WTC11 (cell line): Measurements from ENCODE around the gene PLEKHM1. TPM values are rescaled to one million over a fixed set of nuclear protein-coding genes. Genes with fewer than 3 reads are reported as not detected.
"Not testable (repeated sequence)": the region's sequence is repeated elsewhere in the genome, so short reads cannot be mapped to it uniquely, and the experiment has no call there.

Source experiments
- ATAC-seq: fragments of 200-7000 bp; cut with Tn5 transposase; 2 replicates; pipeline ENCODE4 v1.10.0; 2021; ENCODE audit warnings: mild to moderate bottlenecking, moderate library complexity
- CTCF ChIA-PET: fragments of 300-600 bp; sonication (Branson Sonifier 250); formaldehyde crosslinking; loops from one replicate; lab custom pipeline; 2021; ENCODE audit warnings: antibody characterized with exemption; lab: Charles Lee
- POLR2A ChIA-PET: fragments of 350-600 bp; sonication (Branson Sonifier 250); formaldehyde crosslinking; loops from one replicate; lab custom pipeline; 2021; ENCODE audit warnings: antibody characterized with exemption; lab: Charles Lee
- DNase-seq: peaks from one replicate; pipeline ENCODE4 v3.0.0; 2021; ENCODE audit warnings: low spot score
- H3K27ac Mint-ChIP-seq: 2 replicates; pipeline ENCODE4 v1.8.0; 2021; ENCODE audit warnings: mixed read lengths
- H3K27me3 Mint-ChIP-seq: 2 replicates; pipeline ENCODE4 v1.8.0; 2021; ENCODE audit warnings: low read depth, mild to moderate bottlenecking, moderate library complexity, mixed read lengths
- H3K36me3 Mint-ChIP-seq: 2 replicates; pipeline ENCODE4 v1.8.0; 2021; ENCODE audit warnings: mixed read lengths
- H3K4me1 Mint-ChIP-seq: 2 replicates; pipeline ENCODE4 v1.8.0; 2022; ENCODE audit warnings: mixed read lengths
- H3K4me3 Mint-ChIP-seq: 2 replicates; pipeline ENCODE4 v1.8.0; 2021; ENCODE audit warnings: mild to moderate bottlenecking, moderate library complexity, mixed read lengths
- H3K9me3 Mint-ChIP-seq: 2 replicates; pipeline ENCODE4 v1.8.0; 2021; ENCODE audit warnings: mixed read lengths
- GRHL2 ChIP-seq: fragments of 250-450 bp; sonication (Bioruptor Pico); IDR thresholded peaks from 2 replicates; pipeline ENCODE4 v1.8.0; 2022; ENCODE audit warnings: mild to moderate bottlenecking, moderate library complexity; ENCODE audit not compliant: insufficient replicate concordance, severe bottlenecking
- GTF2I ChIP-seq: fragments of 250-450 bp; sonication (Bioruptor Pico); conservative IDR thresholded peaks from 2 replicates; pipeline ENCODE4 v1.4.0; 2021; ENCODE audit warnings: mild to moderate bottlenecking
- JAZF1 ChIP-seq: fragments of 250-450 bp; sonication (Bioruptor Pico); IDR thresholded peaks from 2 replicates; pipeline ENCODE4 v1.9.0; 2021; ENCODE audit warnings: moderate library complexity, mild to moderate bottlenecking, inconsistent platforms
- KAT7 ChIP-seq: sonication (generic); formaldehyde crosslinking; IDR thresholded peaks from 2 replicates; pipeline ENCODE4 v1.8.1; 2023; ENCODE audit warnings: missing genetic modification reagents, mild to moderate bottlenecking, borderline replicate concordance
- RORB ChIP-seq: fragments of 250-450 bp; sonication (Bioruptor Pico); IDR thresholded peaks from 2 replicates; pipeline ENCODE4 v1.9.0; 2021; ENCODE audit warnings: mild to moderate bottlenecking
- SOX15 ChIP-seq: fragments of 250-450 bp; sonication (Bioruptor Pico); IDR thresholded peaks from 2 replicates; pipeline ENCODE4 v1.9.0; 2021; ENCODE audit warnings: mild to moderate bottlenecking
- TEAD1 ChIP-seq: sonication (generic); formaldehyde crosslinking; IDR thresholded peaks from 2 replicates; pipeline ENCODE4 v1.8.0; 2022; ENCODE audit warnings: mild to moderate bottlenecking, missing genetic modification reagents
- ZBTB21 ChIP-seq: sonication (generic); formaldehyde crosslinking; IDR thresholded peaks from 2 replicates; pipeline ENCODE4 v1.8.1; 2023; ENCODE audit warnings: mild to moderate bottlenecking, missing genetic modification reagents, borderline replicate concordance
- total RNA-seq: library from RNA; stranded (reverse); gene quantifications from 3 replicates; pipeline ENCODE4 v1.2.3, GENCODE V29; 2021
- TF ChIP-seq, protein P1 (sequence below): sonication (generic); formaldehyde crosslinking; IDR thresholded peaks from 2 replicates; pipeline ENCODE4 v1.8.1; 2023; ENCODE audit warnings: mild to moderate bottlenecking, missing genetic modification reagents, moderate library complexity

Gene PLEKHM1
- total RNA-seq, 1 experiment from 2014 or later: 19.6 TPM

GRCh38 chr17:45451131-45451530, 39.4 kb downstream of the PLEKHM1 start (continued):
- TF ChIP-seq ZBTB21 (no peak), SOX15 (CRISPR knock-in tag) (no peak), GTF2I (CRISPR knock-in tag) (no peak), TEAD1 (CRISPR knock-in tag) (no peak), JAZF1 (CRISPR knock-in tag) (no peak), KAT7 (CRISPR knock-in tag) (no peak), GRHL2 (CRISPR knock-in tag) (no peak), RORB (CRISPR knock-in tag) (no peak)
- TF ChIP-seq, protein P1, sequence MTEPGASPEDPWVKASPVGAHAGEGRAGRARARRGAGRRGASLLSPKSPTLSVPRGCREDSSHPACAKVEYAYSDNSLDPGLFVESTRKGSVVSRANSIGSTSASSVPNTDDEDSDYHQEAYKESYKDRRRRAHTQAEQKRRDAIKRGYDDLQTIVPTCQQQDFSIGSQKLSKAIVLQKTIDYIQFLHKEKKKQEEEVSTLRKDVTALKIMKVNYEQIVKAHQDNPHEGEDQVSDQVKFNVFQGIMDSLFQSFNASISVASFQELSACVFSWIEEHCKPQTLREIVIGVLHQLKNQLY: no peak

DNA sequence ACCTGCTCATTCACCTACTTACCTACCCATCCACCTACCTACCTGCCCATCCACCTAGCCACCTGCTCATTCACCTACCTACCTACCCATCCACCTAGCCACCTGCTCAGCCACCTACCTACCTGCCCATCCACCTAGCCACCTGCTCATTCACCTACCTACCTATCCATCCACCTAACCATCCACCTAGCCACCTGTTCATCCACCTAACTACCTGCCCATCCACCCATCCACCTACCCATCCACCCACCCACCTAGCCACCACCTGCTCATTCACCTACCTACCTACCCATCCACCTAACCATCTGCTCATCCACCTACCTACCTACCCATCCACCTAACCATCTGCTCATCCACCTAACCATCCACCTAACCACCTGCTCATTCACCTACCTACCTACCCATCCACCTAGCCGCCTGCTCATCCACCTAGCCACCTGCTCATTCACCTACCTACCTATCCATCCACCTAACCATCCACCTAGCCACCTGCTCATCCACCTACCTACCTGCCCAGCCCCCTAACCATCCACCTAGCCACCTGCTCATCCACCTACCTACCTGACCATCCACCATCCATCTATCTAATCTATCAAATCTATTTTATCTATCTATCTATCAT, 40.7 kb downstream of the PLEKHM1 start:
- CTCF ChIA-PET, H3K4me3 Mint-ChIP-seq, POLR2A ChIA-PET, H3K27ac Mint-ChIP-seq, ATAC-seq, H3K27me3 Mint-ChIP-seq, H3K4me1 Mint-ChIP-seq, DNase-seq, H3K9me3 Mint-ChIP-seq, H3K36me3 Mint-ChIP-seq: not testable (repeated sequence)

GRCh38 chr17:45449260-45449659, 41.3 kb downstream of the PLEKHM1 start:
- H3K36me3 Mint-ChIP-seq, H3K4me3 Mint-ChIP-seq, H3K4me1 Mint-ChIP-seq, CTCF ChIA-PET, H3K27me3 Mint-ChIP-seq, POLR2A ChIA-PET, DNase-seq, H3K27ac Mint-ChIP-seq, ATAC-seq, H3K9me3 Mint-ChIP-seq: not testable (repeated sequence)

- DNase-seq, CTCF ChIA-PET, H3K27me3 Mint-ChIP-seq, H3K9me3 Mint-ChIP-seq, H3K4me3 Mint-ChIP-seq, ATAC-seq, H3K4me1 Mint-ChIP-seq, H3K36me3 Mint-ChIP-seq, POLR2A ChIA-PET, H3K27ac Mint-ChIP-seq: not testable (repeated sequence)
These were observed 42.0 kb downstream of the PLEKHM1 start for GRCh38 chr17:45448483-45448882.

- H3K4me3 Mint-ChIP-seq, H3K4me1 Mint-ChIP-seq, POLR2A ChIA-PET, H3K36me3 Mint-ChIP-seq, ATAC-seq, DNase-seq, H3K27ac Mint-ChIP-seq, H3K9me3 Mint-ChIP-seq, H3K27me3 Mint-ChIP-seq, CTCF ChIA-PET: not testable (repeated sequence)
These were observed 42.5 kb downstream of the PLEKHM1 start for GRCh38 chr17:45448066-45448465.

DNA sequence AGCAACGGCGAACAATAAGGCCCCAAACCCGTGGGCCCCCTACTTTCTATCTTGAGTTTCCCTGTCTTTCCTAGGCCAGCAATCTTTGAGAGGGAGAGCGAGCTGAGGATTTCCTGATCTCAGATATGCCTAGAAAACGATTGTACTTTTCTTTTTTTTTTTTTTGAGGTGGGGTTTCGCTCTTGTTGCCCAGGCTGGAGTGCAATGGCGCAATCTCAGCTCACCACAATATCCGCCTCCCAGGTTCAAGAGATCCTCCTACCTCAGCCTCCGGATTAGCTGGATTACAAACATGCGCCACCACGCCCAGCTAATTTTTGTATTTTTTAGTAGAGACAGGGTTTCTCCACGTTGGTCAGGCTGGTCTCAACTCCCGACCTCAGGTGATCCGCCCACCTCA, 42.9 kb downstream of the PLEKHM1 start:
- H3K27ac Mint-ChIP-seq, ATAC-seq, H3K36me3 Mint-ChIP-seq, H3K4me3 Mint-ChIP-seq, H3K9me3 Mint-ChIP-seq, DNase-seq, POLR2A ChIA-PET, CTCF ChIA-PET, H3K27me3 Mint-ChIP-seq, H3K4me1 Mint-ChIP-seq: not testable (repeated sequence)

DNA sequence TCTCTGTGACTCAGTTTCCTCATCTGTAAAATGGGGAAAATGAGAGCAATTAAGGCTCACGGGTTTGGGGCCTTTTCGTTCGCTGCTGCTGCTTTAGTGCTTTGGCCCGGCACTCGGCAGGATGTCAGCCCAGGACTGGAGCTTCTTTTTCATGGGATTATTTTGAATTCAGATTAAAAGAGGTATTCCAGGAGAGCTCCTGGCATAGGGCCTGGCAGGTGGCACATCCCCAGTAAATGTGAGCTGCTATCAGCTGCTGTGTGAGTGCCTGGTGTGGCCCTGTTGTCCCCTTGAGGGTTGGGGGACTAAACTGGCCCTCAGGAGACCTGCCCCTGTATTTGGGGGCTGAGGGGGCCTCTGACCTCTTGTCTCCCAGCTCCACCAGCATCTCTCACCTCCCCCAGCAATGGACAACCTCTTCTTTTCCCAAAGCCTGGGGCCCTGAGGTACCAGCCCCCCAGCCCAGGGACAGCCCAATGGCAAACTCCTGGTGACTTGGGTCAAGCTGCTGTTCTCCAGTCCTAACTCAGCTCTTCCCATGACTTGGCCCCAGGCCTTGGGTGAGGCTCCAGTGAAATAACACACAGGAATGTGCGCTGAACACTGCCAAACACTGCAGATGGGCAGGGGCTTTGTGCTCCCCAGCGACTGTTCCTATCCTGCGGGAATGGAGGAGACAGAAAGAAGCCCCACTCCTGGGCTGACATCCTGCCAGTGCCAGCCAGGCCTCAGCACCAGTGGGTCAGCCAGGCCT, 43.5 kb downstream of the PLEKHM1 start:
- H3K27ac Mint-ChIP-seq, H3K27me3 Mint-ChIP-seq, DNase-seq, H3K4me1 Mint-ChIP-seq, ATAC-seq, H3K9me3 Mint-ChIP-seq, CTCF ChIA-PET, POLR2A ChIA-PET, H3K36me3 Mint-ChIP-seq, H3K4me3 Mint-ChIP-seq: not testable (repeated sequence)

DNA sequence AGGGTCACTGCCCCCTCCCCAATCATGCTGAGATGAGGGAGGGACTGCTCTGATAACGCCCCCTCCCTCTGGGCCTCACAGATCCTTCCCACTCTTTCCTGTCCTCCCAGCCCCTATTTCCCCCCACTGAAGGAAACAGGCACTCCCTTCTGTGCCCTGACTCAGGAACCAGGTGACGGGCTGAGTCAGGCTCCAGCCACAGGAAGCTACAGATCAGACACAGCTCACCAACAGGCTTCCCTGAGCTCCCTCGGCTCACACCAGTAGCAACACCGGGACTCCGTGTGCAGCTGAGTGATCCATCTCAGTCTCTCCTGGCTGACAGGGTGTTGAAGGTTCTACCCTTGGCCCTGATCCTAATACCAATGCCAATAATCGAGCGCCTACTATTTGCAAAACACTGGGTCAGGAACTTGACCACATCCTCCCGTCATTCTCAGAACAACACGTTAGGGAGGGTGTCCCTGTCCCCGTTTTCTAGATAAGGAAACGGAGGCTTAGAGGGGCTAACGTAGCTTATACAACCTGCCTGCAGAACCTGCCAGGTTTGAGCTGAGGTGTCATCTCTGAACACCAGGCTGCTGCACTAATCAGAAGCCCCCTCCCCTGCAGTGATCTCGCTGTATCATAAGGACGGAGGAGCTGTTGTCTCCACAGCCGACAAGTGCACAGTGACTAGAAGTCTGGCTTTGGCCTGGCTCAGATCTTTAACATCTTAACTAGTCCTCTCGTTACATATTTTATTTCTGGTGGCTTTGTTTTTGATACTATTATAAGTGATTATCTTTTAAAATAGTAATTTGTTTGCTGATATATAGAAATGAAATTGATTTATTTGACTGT, 44.4 kb downstream of the PLEKHM1 start:
- peak; percentile 22; the same call in 1 of the 2 replicates for ATAC-seq
- DNase-seq, H3K4me3 Mint-ChIP-seq, H3K27me3 Mint-ChIP-seq, H3K36me3 Mint-ChIP-seq, POLR2A ChIA-PET, H3K9me3 Mint-ChIP-seq, H3K4me1 Mint-ChIP-seq, CTCF ChIA-PET, H3K27ac Mint-ChIP-seq: not testable (repeated sequence)

- H3K4me3 Mint-ChIP-seq, H3K27ac Mint-ChIP-seq, ATAC-seq, H3K36me3 Mint-ChIP-seq, H3K27me3 Mint-ChIP-seq, CTCF ChIA-PET, H3K4me1 Mint-ChIP-seq, DNase-seq, POLR2A ChIA-PET, H3K9me3 Mint-ChIP-seq: not testable (repeated sequence)
These were observed 45.4 kb downstream of the PLEKHM1 start for GRCh38 chr17:45444856-45445820.
